CD4-positive, alpha-beta T cell treated with Interleukin-17A for 4 hours (primary cell): ENCODE measurements around the gene MITF.

Experiments
- DNase-seq: peaks from one replicate; pipeline ENCODE4 v3.0.0-alpha.2; 2020; ENCODE audit warnings: mixed read lengths

Gene MITF

DNA sequence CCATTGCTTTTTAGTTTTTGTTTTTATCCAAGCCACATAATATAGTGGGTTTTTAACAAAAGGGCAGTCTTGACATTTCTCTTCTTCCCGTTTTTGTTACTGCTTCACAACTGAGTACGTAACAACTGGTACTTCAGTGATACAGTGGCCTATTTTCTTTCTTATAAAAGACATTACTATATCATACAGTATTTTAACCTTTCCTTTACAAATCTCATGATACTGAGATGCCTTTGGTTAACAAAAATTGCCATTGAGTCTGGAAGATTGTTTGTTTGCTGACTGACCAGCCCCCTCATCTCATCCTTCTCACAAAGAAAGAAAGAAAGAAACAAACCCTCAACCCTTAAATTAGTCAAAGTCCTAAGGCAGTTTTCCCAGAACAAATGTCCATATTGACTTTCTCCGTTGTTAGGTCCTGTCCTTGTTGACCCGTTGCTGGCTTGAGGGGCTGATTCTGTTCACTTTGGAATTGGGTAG, 183.3 kb downstream of the MITF start:
- DNase-seq, result no peak

DNA sequence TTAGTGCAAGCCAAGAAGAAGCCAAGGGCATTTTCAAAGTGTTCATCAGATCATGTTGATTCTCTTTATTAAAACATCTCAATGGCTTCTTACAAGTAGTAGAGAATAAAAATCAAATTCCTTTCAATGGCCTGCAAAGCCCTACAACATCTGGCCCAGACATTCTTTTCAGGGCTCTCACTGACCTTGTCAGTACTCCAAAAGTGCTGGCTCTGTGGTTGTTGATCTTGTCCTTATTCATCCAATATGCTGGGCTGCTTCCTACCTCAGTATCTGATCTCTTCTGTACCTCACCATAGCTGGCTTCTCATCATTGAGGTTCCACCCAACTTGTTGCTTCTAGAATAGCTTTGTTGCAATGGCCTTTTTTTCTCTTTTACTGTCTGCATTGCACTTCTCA, 186.2 kb downstream of the MITF start:
- DNase-seq, result no peak

DNA sequence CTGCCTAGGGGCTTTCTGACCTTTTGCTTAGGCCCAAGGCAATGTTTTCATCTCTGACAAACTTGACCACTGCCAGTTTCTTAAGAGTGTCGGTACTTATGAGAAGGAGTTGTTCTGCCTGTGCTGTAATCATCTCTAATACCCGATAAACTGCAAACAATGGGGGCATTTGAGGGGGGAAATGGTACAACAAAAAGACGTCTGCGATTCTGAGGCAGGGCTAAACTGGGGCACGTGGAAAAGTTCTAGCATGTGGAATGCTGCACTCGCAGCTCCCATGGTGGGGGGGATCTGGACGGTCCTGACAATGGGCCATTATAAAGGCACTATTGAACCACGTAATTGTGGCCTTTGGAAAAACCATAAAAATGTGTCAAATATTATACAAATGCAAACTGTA, 187.1 kb downstream of the MITF start:
- DNase-seq, result no peak

DNA sequence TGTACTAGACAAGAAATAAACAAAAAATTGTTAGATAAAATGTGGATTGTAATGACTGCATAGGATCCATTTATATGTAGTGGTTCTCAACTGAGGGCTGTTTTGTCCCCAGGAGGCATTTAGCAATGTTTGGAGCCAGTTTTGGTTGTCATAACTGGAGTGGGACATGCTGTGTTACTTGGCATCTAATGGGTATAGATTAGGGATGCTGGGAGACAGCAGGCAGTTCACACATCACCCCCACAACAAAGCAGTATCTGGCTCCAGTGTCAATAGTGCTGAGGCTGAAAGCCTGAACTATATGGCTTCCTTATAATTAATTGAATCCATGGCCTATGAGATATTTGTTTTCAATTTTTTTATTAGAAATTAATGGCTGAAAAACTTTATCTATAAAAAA, 188.3 kb downstream of the MITF start:
- no peak for DNase-seq

DNA sequence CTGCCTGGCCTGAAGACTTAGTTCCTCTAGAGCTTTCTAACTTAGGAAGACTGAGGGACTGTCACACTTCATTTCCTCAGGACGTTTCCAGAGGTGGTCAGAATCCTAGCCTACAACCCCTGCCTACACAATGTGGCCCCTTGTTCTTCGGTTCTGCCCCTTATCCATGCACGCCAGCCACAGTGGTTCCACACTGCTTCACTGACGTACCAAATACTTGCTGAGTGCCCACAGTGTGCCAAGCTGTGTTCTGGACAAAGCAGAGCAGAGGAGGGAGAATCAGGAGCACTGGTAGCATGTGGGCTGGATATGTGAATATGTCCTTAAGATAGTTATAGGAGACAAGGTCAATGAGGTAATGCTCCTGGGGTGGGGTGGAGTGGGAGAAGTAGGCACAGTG, 189.8 kb downstream of the MITF start:
- no peak for DNase-seq

DNA sequence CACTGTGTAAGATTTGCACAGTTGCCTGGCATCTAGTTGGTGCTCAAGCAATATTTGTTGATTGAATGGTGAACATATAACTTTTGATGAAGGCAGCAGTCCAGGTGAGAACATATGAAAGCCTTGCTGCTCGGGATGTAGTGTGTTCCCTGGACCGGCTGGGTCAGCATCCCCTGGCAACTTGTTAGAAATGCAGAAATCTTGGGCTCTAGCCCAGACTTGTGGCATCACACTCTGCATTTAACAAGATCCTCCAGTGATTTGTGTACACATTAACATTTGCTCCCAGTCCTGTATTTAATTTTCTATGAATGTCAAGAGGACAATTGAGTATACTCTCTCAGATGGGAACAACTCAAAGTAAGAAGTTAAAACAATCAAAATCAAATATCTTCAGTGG, 191.3 kb downstream of the MITF start:
- no peak for DNase-seq

DNA sequence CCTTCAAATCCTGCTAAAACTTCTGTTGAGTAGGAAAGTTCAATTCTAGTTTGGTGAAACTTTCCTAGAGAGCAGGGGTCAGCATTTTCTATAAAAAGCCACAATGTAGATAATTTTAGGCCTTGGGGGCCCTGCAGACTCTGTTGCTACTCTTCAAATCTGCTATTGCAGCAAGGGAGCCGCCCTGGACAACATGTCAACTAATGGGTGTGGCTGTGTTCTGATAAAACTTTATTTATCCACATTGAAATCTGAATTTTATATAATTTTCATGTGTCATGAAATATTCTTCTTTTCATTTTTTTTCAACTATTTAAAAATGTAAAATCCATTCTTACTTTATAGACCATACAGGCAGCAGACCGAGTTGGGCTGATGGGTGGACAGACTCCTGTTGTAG, 192.8 kb downstream of the MITF start:
- DNase-seq, result no peak

DNA sequence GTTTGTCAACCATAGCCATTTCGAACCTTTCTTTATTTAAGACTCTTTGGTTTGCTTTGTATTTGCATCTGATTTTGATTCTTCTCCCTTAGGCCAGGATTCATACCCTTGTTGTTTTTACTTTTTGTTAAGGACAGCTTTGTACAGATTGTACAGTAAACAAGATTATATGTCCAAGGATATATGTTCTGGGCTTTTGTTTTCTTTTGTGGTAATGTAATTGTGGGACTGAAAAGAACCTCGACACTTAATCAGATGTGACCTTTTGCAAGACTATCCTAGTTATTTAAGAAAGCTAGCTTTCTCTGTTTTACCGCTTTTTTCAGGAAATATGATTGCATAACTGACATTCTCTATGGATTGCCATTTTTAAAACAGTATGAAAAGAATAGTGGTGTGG, 193.2 kb downstream of the MITF start:
- no peak for DNase-seq

DNA sequence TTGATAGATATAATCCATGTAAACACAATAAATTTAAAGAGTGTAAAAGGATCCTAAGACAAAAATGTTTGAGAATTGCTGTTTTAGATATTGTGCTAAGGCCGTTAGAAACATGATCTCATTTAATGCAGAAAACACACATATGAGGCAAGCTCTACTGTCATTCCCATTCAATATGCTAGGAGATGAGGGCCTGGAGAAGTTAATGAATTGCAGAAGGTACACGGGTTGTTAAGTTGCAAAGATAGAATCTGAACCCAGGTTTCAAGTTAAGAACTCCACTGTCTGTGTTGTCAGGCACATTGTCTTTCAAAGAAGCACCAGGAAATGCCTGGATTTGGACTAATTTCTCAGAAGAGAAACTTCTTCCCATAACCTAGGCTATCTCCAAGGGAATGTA, 195.1 kb downstream of the MITF start:
- DNase-seq, result no peak

DNA sequence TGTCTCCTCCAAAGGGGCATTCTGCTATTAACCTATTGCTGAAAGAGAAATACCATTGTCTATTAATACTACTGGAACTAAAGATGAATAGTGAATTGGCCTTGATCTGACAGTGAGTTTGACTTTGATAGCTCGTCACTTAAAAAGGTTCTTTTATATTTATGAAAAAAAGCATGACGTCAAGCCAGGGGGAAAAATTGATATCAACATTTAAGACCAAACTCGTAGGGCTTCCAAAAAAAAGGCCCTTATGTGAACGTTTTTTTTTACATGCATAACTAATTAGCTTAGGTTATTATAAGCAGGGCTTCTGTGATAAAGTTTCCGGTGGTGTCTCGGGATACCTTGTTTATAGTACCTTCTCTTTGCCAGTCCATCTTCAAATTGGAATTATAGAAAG, 197.0 kb downstream of the MITF start:
- no peak for DNase-seq

DNA sequence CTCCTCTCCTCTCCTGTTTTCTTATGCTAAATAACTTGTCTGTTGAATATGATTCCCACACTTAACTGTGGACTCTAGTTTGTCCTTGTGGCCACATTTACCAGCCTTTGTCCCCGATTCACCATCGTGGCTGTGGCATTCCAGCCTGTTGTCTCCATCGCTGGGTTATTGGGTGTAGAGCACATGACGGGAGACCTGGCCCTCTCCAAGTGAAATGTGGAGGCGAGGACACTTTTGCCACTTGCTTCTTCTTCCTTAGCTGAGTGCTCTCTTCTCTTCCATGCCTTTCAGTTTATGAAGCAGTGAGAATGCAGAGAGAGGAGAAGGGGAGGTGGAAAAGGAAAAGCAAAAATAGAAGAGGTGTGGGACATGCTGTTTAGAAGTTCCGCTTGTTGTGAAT, 198.8 kb downstream of the MITF start:
- no peak for DNase-seq

DNA sequence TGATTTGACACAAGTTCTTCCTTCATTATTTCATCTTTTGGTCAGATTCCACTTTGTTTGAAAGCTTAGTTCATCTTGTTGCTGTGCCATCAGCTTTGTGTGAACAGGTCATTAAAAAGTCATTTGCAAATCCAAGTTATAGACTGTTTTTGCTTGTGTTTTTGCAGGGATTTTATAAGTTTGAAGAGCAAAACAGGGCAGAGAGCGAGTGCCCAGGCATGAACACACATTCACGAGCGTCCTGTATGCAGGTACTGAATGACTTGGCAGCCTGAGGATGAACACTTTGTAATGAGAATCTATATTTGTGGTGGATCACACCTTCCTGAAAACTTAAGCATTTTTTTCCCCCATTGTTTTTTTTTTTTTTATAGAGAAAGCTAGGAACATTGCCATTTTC, 199.7 kb downstream of the MITF start:
- DNase-seq, result no peak

DNA sequence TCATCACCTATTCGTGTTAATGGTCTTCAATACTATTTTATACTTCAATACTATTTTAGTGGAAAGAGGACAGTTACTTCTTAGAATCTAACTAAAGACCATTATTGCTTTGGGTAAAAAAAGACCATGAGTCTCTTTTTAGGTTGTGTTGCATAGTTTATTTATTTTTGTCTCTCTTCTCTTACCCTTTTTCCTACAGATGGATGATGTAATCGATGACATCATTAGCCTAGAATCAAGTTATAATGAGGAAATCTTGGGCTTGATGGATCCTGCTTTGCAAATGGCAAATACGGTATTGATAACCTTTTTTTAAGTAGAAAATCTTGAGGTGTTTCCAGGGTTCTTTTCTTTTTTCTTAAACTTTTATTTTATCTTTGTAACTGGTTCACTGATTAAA, 201.8 kb downstream of the MITF start:
- no peak for DNase-seq

DNA sequence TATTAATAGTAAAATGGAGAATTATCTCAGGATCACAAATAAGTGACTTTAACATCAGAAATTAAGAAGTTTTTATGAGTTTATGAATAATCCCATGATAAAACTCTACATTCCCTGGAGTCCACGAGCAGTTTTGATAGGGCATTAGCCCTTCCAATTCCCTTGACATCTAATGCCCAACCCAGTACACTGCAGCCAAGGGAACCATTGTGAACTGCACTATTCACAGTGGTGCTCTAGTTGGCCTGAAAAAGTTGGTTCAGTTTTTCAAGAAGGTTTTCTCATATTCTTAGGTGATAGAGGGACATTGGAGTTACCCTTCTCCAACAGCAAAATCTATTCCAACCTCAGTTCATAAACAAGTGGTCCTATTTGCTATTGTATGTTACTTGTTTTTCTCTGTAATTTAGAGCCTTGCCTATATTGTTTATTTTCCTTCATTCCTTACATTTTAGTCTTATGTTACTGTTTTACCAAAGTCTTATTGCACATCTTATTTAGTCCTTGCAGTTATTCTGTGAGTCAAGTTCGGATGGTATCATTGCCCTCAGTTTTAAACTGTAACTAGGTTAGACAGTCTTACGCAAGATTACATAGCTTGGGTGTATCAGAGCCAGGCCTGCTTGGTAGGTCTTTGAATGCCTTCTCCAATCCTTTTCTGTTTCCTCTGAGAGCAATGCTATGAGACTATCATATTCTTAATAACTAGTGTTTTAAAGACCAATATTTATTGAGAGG, 202.3 kb downstream of the MITF start:
- no peak for DNase-seq

DNA sequence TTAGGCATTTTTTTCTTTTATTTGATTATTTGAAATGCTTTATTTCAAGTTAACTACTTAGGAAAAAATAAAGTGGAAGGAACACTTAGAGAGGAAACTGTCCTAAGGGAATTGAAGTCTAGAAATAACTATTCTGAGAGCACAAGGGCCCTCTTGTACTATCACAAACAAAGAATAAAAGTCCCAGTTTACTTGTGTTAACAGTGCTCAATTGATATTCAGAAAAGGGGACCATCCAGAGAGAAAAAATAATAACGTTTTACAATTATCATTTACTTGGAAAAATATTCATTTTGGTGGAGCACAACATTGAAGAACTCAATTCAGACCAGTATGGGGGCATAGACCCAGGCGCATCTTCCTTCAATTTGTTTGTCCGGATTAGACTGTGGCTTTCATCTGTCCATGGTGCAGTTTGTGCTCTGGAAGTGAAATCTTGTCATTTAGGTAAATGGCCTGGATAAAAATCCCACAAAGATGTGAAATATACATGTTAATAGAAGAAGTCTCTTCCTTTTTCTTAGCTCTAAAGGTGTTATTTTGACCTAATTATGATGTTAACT, 205.7 kb downstream of the MITF start:
- DNase-seq, result no peak

DNA sequence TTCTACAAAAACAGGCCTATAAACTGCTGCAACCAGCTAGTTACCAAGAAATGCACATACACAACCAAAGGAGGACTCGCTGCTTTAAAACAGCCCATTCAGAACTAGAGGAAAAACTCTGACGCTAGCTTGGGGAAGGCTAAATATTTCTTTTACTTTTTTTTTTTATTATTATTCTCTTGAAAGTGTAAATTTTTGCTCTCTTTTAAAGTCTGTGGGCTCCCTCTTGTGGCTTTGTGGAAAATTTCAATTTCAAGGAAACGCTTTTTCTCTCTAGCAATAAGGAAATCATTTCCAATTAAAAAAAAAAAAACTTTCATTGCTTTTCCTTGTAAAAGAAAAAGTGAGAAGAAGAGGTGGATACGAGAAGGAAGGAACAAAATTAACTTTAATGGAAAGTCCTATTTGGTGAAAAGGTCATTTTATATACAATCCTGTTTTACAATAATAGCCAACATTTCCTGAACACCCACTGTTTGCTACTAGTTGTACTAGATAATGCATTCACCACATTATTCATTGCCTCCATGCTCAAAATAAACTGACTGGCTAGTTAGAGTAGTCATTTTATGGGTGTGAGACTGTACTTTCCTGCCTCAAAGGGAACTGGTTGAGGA, 209.1 kb downstream of the MITF start:
- DNase-seq, result no peak

DNA sequence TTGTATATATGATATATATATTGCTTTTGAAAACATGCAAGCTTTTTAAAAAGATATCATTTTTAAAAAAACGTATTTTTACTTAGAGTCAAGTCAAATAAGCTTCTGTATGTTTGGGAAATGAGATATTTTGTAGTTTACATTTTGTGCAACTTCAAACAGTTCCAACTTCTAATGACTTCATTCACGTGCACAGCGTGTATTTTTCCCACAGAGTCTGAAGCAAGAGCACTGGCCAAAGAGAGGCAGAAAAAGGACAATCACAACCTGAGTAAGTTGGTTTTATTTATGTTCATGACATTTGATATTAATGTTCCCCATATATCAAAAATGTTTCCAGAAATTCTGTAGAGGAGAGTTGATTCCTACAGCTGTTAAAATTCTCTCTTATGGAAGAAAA, 212.4 kb downstream of the MITF start:
- no peak for DNase-seq

DNA sequence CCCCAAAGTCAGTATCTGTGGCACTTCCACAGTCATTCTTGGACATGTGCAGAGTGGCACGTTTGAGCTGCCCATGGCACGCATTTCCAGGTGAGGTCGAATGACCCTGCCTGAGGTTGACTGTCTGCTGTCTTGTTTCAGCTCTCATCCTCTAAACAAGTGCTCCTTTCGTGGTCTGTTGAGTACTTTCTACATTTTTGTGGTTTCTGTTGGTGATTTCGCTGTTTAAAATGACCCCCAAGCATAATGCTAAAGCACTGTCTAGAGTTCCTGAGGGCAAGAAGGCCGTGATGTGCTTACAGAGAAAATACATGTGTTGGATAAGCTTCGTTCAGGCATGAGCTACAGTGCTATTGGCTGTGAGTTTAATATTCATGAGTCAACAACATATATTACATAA, 220.3 kb downstream of the MITF start:
- DNase-seq, result no peak

DNA sequence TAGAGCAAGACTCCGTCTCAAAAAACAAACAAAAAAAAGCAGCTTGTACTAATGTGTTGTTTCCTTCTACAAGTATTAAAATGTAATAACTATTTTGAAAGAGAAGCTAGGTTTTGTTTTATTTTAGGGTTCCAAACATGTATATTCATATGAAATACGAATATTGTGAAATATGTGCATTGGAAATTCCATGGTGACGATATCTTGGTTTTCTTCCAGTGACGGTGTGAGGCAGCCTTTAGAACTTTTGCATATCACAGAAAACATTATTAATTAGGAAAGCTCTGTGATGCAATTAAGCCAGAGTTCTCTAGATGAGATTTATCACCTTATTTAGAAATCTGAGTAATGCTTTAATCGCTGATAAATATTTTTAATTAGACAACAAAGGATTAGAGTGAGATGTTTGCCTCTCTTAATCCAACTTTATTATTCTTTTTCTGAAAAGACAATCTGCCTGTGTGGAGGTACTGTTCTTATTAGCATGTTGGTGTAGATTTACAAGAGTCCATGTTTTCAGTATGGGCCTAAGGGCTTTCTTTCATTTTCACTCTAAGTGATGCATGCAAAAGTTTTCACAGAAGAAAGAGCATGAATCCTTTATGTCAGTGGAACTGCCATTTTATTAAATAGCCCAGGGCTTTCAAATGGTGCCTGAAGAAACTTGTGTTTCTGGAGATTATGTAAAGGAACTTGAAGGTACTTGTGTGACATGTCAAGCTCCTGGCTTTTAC, 222.6 kb downstream of the MITF start:
- no peak for DNase-seq

DNA sequence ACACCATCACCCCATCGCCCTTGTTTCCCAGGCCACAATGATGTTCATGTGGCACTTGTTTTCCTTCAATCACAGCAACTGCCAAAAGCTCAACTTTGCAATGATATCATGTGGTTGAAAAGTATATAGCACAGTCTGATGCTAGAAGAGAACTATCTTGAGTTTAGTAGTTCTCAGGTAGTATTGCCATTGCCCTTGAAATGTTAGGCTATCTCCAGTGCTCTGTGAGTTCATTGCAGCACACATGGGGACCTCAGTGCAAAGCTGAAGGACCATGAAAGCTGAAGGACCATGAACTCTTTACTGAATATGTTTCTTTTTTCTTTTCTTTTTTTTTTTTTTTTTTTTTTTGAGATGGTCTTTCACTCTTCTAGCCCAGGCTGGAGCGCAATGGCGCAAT, 224.4 kb downstream of the MITF start:
- no peak for DNase-seq

DNA sequence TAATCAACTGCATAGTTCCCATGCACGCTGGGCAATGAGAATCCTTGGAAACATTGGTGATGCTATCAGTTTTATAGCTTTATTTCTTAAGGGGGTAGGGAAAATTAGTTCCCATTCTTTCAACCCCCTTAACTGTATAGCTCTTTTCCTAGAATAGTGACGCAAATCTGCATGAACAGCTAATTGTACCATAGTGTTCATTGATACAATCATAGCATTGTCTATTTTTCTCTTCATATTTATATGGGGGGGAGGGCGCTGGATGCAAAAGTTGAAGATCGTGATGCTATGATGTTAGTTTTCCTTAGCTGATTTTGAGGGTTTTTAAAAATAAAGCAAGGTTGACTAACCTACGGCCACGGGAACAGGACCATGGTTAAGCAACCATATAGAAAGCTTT, 227.9 kb downstream of the MITF start:
- DNase-seq, result no peak

DNA sequence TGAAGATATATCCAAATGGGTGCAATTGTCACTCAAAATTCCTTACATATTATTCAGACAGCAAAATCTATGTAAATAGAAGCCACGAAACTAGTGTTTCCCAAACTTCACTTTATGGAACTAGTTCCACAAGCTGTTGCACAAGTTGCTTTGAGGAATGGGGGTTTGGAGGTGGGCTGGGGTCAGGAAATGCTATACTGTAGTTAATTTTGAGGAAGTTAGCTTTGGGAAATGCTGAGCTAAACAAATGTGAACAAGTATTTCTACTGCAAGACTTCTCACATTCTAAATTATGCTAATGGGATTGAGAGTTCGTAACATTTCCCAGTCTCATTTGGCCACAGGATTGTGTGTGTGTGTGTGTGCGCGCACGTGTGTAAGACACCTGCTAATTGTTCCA, 231.6 kb downstream of the MITF start:
- no peak for DNase-seq

DNA sequence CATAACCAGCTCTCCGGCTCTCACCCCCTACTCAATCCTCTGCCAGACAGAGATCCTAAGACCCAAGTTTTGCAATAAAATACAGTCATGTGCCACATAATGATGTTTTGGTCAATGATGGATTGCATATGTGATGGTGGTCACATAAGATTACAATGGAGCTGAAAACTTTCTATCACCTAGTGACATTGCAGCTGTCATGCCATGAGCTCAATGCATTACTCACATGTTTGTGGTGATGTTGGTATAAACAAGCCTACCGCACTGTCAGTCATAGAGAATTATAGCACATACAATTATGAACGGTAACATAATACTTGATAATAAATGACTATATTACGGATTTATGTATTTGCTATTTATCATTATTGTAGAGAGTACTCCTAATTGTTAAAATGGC, 233.4 kb downstream of the MITF start:
- DNase-seq, result no peak

DNA sequence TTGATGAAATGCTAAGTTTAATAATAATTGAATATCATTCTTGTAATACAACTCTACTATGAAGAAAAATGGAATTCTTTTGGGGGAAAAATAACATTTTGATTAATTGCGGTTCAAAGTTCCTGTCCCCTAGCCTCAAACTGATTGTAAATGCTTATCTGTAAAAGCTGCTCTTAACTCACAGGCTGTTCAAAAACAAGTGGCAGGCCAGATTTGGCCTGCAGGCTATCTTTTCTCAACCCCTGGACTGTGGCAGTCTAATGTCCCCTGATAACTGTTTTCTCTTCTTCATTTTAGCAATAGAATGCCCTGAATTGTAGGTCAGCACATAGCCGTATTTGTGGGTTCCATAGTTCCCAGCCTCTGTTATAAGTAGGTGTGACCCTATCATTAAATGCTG, 236.8 kb downstream of the MITF start:
- DNase-seq, result no peak
